GM12878 (cell line): ENCODE data around the gene PAK2. TPM values are rescaled to one million over a fixed set of nuclear protein-coding genes. Genes with fewer than 3 reads are reported as not detected.

ENCODE experiments used
- ATAC-seq: fragments of 200-7000 bp; cut with Tn5 transposase; 3 replicates; pipeline ENCODE4 v1.9.1; 2020; ENCODE audit warnings: mild to moderate bottlenecking, moderate library complexity
- BruUV-seq: library from RNA; stranded (reverse); fragments of 400-500 nt; replicated peaks from 2 replicates; lab custom pipeline; 2021; lab: Mats Ljungman, UMichigan
- CTCF ChIA-PET: fragments of 300-600 bp; sonication (Branson Sonifier 250); formaldehyde crosslinking; extraction: SDS; loops from one replicate; lab custom pipeline; 2021; ENCODE audit warnings: inconsistent platforms; lab: Yijun Ruan, JAX
- POLR2A ChIA-PET: fragments of 350-600 bp; formaldehyde crosslinking; extraction: SDS; loops from one replicate; lab custom pipeline; 2021; ENCODE audit warnings: inconsistent platforms; lab: Charles Lee
- RAD21 ChIA-PET: fragments of 300-600 bp; sonication (Branson Sonifier 250); formaldehyde crosslinking; loops from one replicate; lab custom pipeline; 2023; ENCODE audit warnings: antibody characterized with exemption; ENCODE audit not compliant: unreplicated experiment; lab: Charles Lee
- SMC1A ChIA-PET: fragments of 300-600 bp; sonication (Branson Sonifier 250); formaldehyde crosslinking; loops from one replicate; lab custom pipeline; 2023; ENCODE audit not compliant: unreplicated experiment, uncharacterized antibody; lab: Charles Lee
- DNase-seq: peaks from one replicate; pipeline ENCODE4 v3.0.0-alpha.2; 2011; ENCODE audit warnings: low read depth, low spot score
- FAIRE-seq: peaks from 3 replicates; lab custom pipeline; 2011; peaks lifted over from hg19 to GRCh38; lab: Jason Lieb, UNC
- H2AFZ ChIP-seq: 2 replicates; pipeline ENCODE4 v1.6.0; 2011; ENCODE audit warnings: low read depth, low read length, control low read depth; ENCODE audit not compliant: control insufficient read depth
- H3K27ac ChIP-seq: 2 replicates; pipeline ENCODE4 v1.5.1; 2011; ENCODE audit warnings: control low read depth; ENCODE audit not compliant: control insufficient read depth, insufficient read depth
- H3K27me3 ChIP-seq, 2 experiments: replicated peaks in 1 of 2; 2 replicates each; pipeline versions ENCODE4 v1.6.0 to v1.6.1; 2011; ENCODE audit warnings: low read length in 1 of 2; ENCODE audit not compliant: control insufficient read depth in 2 of 2, insufficient read depth in 2 of 2
- H3K36me3 ChIP-seq, 2 experiments: 2 replicates each; pipeline ENCODE4 v1.5.1; 2011; ENCODE audit warnings: low read length in 1 of 2; ENCODE audit not compliant: control insufficient read depth in 2 of 2, insufficient read depth in 2 of 2
- H3K4me1 ChIP-seq: 2 replicates; pipeline ENCODE4 v1.6.1; 2011; ENCODE audit warnings: mild to moderate bottlenecking, low read length, moderate library complexity, mixed read lengths; ENCODE audit not compliant: control insufficient read depth, insufficient read depth
- H3K4me2 ChIP-seq: 2 replicates; pipeline ENCODE4 v1.6.0; 2011; ENCODE audit warnings: control low read depth; ENCODE audit not compliant: control insufficient read depth, insufficient read depth
- H3K4me3 ChIP-seq: fragments of 200-600 bp; sonication (generic); 2 replicates; pipeline ENCODE4 v1.5.1; 2016
- H3K79me2 ChIP-seq: 2 replicates; pipeline ENCODE4 v1.6.0; 2011; ENCODE audit warnings: low read length; ENCODE audit not compliant: control insufficient read depth, insufficient read depth
- H3K9ac ChIP-seq: 2 replicates; pipeline ENCODE4 v1.8.0; 2011; ENCODE audit warnings: low read length, control low read depth, mixed read lengths; ENCODE audit not compliant: control insufficient read depth, insufficient read depth
- H3K9me3 ChIP-seq: replicated peaks from 3 replicates; pipeline ENCODE4 v1.5.1; 2011; ENCODE audit warnings: mild to moderate bottlenecking, low read length; ENCODE audit not compliant: control insufficient read depth, insufficient read depth
- H4K20me1 ChIP-seq: 2 replicates; pipeline ENCODE4 v1.6.0; 2011; ENCODE audit not compliant: control insufficient read depth, insufficient read depth
- E4F1 ChIP-seq: fragments of 450-650 bp; IDR thresholded peaks from 2 replicates; pipeline ENCODE4 v1.6.1; 2018; ENCODE audit warnings: borderline replicate concordance, mild to moderate bottlenecking; ENCODE audit not compliant: partially characterized antibody
- HDGF ChIP-seq: fragments of 450-650 bp; IDR thresholded peaks from 2 replicates; pipeline ENCODE4 v1.6.1; 2016; ENCODE audit warnings: antibody characterized with exemption
- RCOR1 ChIP-seq: conservative IDR thresholded peaks from 2 replicates; pipeline ENCODE4 v1.6.1; 2012; ENCODE audit warnings: low read depth, low read length, improper control_type of control experiment
- RUNX3 ChIP-seq: IDR thresholded peaks from 2 replicates; pipeline ENCODE4 v1.6.1; 2012; ENCODE audit warnings: low read length, inconsistent platforms
- SP1 ChIP-seq: IDR thresholded peaks from one replicate; pipeline ENCODE4 v1.6.1; 2011; ENCODE audit warnings: low read depth, low read length
- SPI1 ChIP-seq: IDR thresholded peaks from 2 replicates; pipeline ENCODE4 v1.6.1; 2011; ENCODE audit warnings: low read depth, mild to moderate bottlenecking, low read length, moderate library complexity, borderline replicate concordance; ENCODE audit not compliant: insufficient read depth
- SUZ12 ChIP-seq: fragments of 200-600 bp; sonication (generic); IDR thresholded peaks from one replicate; pipeline ENCODE4 v1.6.1; 2018; ENCODE audit warnings: antibody characterized with exemption, mild to moderate bottlenecking; ENCODE audit not compliant: unreplicated experiment
- TARDBP ChIP-seq: IDR thresholded peaks from 2 replicates; pipeline ENCODE4 v1.6.1; 2016; ENCODE audit warnings: borderline replicate concordance
- WGBS: methylation state at CpG from one replicate; pipeline ENCODE4 v1.1.6; 2016; ENCODE audit warnings: low lambda C conversion rate; ENCODE audit not compliant: insufficient replicate concordance, insufficient coverage; ENCODE audit errors: missing lambda C conversion rate; 5-methylcytosine and 5-hydroxymethylcytosine counted together
- in situ Hi-C: fragments of 300-500 bp; cut with MboI; formaldehyde crosslinking; loops from 9 replicates; pipeline ENCODE4 v1.14.3; 2018; ENCODE audit warnings: mixed read lengths
- intact Hi-C: fragments of 100-400 bp; cut with micrococcal nuclease; formaldehyde crosslinking; loops from one replicate; pipeline ENCODE4 v1.14.2; 2022; ENCODE audit not compliant: unreplicated experiment
- polyA plus RNA-seq, 11 experiments: library from polyadenylated mRNA; depleted of rRNA in 4 of 11; unstranded in 6 of 11; stranded (reverse) in 5 of 11; fragments of >200 nt; fragmentation: Nextera tagmentation in 4 of 11; fragmentation: Illumina TruSeq in 1 of 11; extraction: Ambion mirVana in 4 of 11; extraction: Trizol in 1 of 11; gene quantifications; 1 replicate in 1 of 11; 2 replicates in 10 of 11; pipeline versions ENCODE4 v1.2.1 to v1.2.3, GENCODE V29; 2011 to 2016; ENCODE audit warnings: inconsistent platforms in 2 of 11, missing spikeins in 2 of 11, low read depth in 1 of 11
- total RNA-seq, 4 experiments: library from RNA; depleted of rRNA in 3 of 4; stranded (reverse); fragments of >200 nt in 3 of 4; fragmentation: Illumina TruSeq in 1 of 4; extraction: Trizol in 1 of 4; gene quantifications; 2 replicates each; pipeline versions ENCODE4 v1.2.1 to v1.2.3, GENCODE V29; 2013 to 2021

The PAK2 gene
- total and polyA plus RNA-seq, 10 of the 15 experiments (the other 5 are each of a cell fraction or from before 2014, with no cell fraction given) = 9.0 to 59.1 (median 27.0) TPM

- TF ChIP-seq E4F1 (no peak), SP1 (no peak), TARDBP (no peak), SUZ12 (no peak), SPI1 (no peak), HDGF (no peak)
These were observed 18.6 kb upstream of the PAK2 start (continued) for GRCh38 chr3:196721097-196721496.

- no peaks in the 10 kb centered on the region for H3K27me3 ChIP-seq
- RAD21 ChIA-PET = interaction anchor here (1.4 kb wide), 1 partner anchor 9 kb away, joined by 4 read pairs; no protein-coding TSS in a partner anchor
- FAIRE-seq = no peak
- TF ChIP-seq RUNX3 (0 out of 2 replicates have a peak, but pooled peaks have one; percentile 25), RCOR1 (no peak)
- TF ChIP-seq, all 136 proteins: peak for 1
- intact Hi-C loops (no loop called here), in situ Hi-C loops (no loop called here)
- H3K4me2 ChIP-seq = no peak overlapping the region
- H3K79me2 ChIP-seq = no peaks in the 10 kb centered on the region
- ChIA-PET CTCF (no interaction called here), POLR2A (interaction anchor here (0.5 kb wide), 1 partner anchor 138 kb away, joined by 3 read pairs; no protein-coding TSS in a partner anchor), SMC1A (interaction anchor here (0.9 to 1.5 kb wide), 3 partner anchors 13 to 30 kb away, joined by 3 to 5 read pairs (median 3); partner anchors contain the start of gene PAK2)
- H2AFZ ChIP-seq = no peak overlapping the region
- no peak overlapping the region for H3K27ac ChIP-seq
- DNase-seq (no peak), ATAC-seq (no peak)
- H3K4me1 ChIP-seq = no peaks in the 10 kb centered on the region
- no peak overlapping the region for H3K4me3 ChIP-seq
- no peak overlapping the region for H3K9ac ChIP-seq
- no TSS peak for BruUV-seq
- no peaks in the 10 kb centered on the region for H3K9me3 ChIP-seq
- no peaks in the 10 kb centered on the region for H4K20me1 ChIP-seq
- H3K36me3 ChIP-seq = peaks cover 0 to 5% of the 10 kb centered on the region in 2 experiments; a peak in 1 of 4 replicates
- WGBS = 69% methylated on average over 7 of the region's 7 CpGs
These were observed 12.6 kb upstream of the PAK2 start for GRCh38 chr3:196726788-196727675.
